HG02884 (cell line): ENCODE results near the gene METRN.
"Not testable (repeated sequence)": the region's sequence is repeated elsewhere in the genome, so short reads cannot be mapped to it uniquely, and the experiment has no call there.

Source experiments
- ATAC-seq: cut with Tn5 transposase; IDR thresholded peaks from one replicate; pipeline ENCODE4 v1.9.1; 2021; ENCODE audit warnings: mild to moderate bottlenecking, moderate library complexity; ENCODE audit not compliant: unreplicated experiment

The METRN gene

GRCh38 chr16:734208-734980 lies 19.5 kb downstream of the METRN start:
- no peak for ATAC-seq

- ATAC-seq: no peak
Measured at GRCh38 chr16:734981-735881, 20.3 kb downstream of the METRN start.

GRCh38 chr16:735982-736453 lies 21.1 kb downstream of the METRN start:
- no peak for ATAC-seq

- ATAC-seq: no peak
Measured at GRCh38 chr16:736936-737481, 22.1 kb downstream of the METRN start.

- ATAC-seq: no peak
Measured at GRCh38 chr16:739560-740458, 24.9 kb downstream of the METRN start.

GRCh38 chr16:740459-740763 lies 25.5 kb downstream of the METRN start:
- no peak for ATAC-seq

GRCh38 chr16:740764-741505 lies 26.0 kb downstream of the METRN start, which contains the start of gene CIAO3:
TSS of gene CIAO3 (minus strand) at chr16:740997. CDS start at chr16:740985, 12 bp downstream.
- ATAC-seq: peak; percentile 61

GRCh38 chr16:741986-742629 lies 27.2 kb downstream of the METRN start:
- no peak for ATAC-seq

GRCh38 chr16:742894-743293 lies 28.0 kb downstream of the METRN start:
- ATAC-seq: not testable (repeated sequence)

- no peak for ATAC-seq
Measured at GRCh38 chr16:743794-744500, 29.0 kb downstream of the METRN start.

GRCh38 chr16:745739-746138 lies 30.8 kb downstream of the METRN start:
- no peak for ATAC-seq

- no peak for ATAC-seq
Measured at GRCh38 chr16:746637-747036, 31.7 kb downstream of the METRN start.

GRCh38 chr16:747978-748746 lies 33.2 kb downstream of the METRN start:
- no peak for ATAC-seq

GRCh38 chr16:749010-749409 lies 34.1 kb downstream of the METRN start:
- no peak for ATAC-seq

GRCh38 chr16:750485-750884 lies 35.6 kb downstream of the METRN start:
- ATAC-seq: no peak

GRCh38 chr16:751152-752006 lies 36.5 kb downstream of the METRN start:
- ATAC-seq: no peak

GRCh38 chr16:752007-752312 lies 37.0 kb downstream of the METRN start:
- ATAC-seq: no peak
